ENCODE results near the gene CPLX1. TPM values are rescaled to one million over a fixed set of nuclear protein-coding genes. Genes with fewer than 3 reads are reported as not detected.

CPLX1 gene
- total RNA-seq, 5 donors from 2014 or later (not counting 1 experiment from before 2014, with no cell fraction given): 0.73 to 2.6 (median 1.2) TPM

DNA sequence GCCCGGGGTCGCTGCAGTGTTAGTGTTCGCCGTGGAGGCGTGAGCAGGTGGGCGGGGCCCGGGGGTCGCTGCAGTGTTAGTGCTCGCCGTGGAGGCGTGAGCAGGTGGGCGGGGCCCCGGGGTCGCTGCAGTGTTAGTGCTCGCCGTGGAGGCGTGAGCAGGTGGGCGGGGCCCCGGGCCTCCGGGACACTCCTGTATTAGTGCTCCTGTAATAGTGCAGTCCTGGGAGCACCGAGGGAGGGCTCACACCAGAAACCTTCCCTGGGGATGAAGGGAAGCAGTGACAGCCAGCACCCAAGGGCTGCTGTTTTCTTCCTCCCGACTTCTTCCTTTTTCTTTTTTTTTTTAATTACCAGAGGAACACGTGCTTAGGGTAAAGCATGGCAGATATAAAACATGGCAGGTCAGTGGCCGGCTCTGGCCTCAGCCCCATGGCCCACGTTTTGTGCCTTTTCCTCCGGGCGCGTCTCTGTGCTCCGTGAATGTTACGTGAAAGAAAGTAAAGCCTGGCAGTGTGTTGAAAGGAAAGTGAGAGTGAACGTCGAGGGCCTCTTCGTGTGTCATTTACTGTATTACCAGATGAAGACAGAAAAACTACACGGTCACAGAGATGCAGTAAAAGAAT is 78.3 kb downstream of the CPLX1 start:
- 97% methylated on average over 11 of the region's 34 CpGs for WGBS (ENCODE audit: insufficient coverage)
- CTCF ChIA-PET: no interaction called here

DNA sequence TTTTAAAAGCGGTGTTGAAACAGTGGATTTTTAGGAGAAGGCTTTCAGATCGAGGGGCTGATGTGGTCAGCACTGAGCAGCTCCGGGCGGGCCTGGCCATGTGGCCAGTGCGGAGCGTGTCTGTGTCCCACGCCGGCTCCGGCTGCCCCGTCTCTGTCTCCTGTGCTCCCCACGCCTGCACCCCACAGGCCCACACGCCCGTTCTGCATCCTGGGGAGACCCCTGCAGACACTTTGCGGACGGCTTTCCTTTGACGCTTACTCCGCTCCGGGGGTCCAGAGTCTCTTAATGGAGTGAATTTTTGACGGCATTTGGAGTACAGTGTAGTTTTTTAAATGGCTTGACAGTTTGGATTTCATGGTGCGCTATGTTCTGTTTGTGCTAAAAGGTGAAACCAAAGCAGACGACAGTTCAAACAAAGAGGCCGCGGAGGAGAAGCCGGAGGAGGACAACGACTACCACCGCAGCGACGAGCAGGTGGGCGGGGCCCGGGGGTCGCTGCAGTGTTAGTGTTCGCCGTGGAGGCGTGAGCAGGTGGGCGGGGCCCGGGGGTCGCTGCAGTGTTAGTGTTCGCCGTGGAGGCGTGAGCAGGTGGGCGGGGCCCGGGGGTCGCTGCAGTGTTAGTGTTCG is 81.6 kb downstream of the CPLX1 start:
- no peak overlapping the region for H3K4me3 ChIP-seq (ENCODE audit: control insufficient read depth in 1 of 2, extremely low read depth in 1 of 2, low read length in 1 of 2)
- no peaks in the 10 kb centered on the region for H3K27me3 ChIP-seq (replicated peaks in 1 of 2; ENCODE audit: control insufficient read depth in 2 of 2, extremely low read depth in 1 of 2, insufficient read depth in 2 of 2, low read length in 1 of 2)
- POLR2A ChIA-PET: no interaction called here
- H3K4me1 ChIP-seq (ENCODE audit: control insufficient read depth in 1 of 2, extremely low read depth in 1 of 2, insufficient read depth in 2 of 2, low read length in 2 of 2): peaks cover 0 to 4% of the 10 kb centered on the region in 2 experiments
- H3K9me3 ChIP-seq: no peaks in the 10 kb centered on the region
- Mint-ChIP-seq H3K27me3 (no peaks in the 10 kb centered on the region), H3K36me3 (peaks cover 18% of the 10 kb centered on the region), H3K27ac (no peak overlapping the region), H3K4me3 (no peak overlapping the region), H3K9me3 (no peaks in the 10 kb centered on the region), H3K4me1 (peaks cover 0 to 6% (median 3%) of the 10 kb centered on the region in 3 donors)
- peaks cover 3 to 7% of the 10 kb centered on the region in 2 donors for H3K36me3 ChIP-seq (ENCODE audit: control insufficient read depth in 2 of 2, extremely low read depth in 1 of 2, insufficient read depth in 1 of 2, low read length in 1 of 2)
- no peak overlapping the region for H3K27ac ChIP-seq (ENCODE audit: low read length)
- WGBS (ENCODE audit: insufficient coverage): 97% methylated on average over 22 of the region's 44 CpGs
- ATAC-seq (replicated peaks in 1 of 4) (no peak), DNase-seq (no peak)
- CTCF ChIA-PET: no interaction called here

More for the DNA sequence above, 78.3 kb downstream of the CPLX1 start:
- no peak for ATAC-seq (replicated peaks in 1 of 4)
- Histone ChIP-seq H3K36me3 (ENCODE audit: control insufficient read depth in 2 of 2, extremely low read depth in 1 of 2, insufficient read depth in 1 of 2, low read length in 1 of 2) (peaks cover 0 to 15% of the 10 kb centered on the region in 2 donors), H3K4me3 (ENCODE audit: control insufficient read depth in 1 of 2, extremely low read depth in 1 of 2, low read length in 1 of 2) (no peak overlapping the region), H3K9me3 (no peaks in the 10 kb centered on the region), H3K27ac (ENCODE audit: low read length) (no peak overlapping the region), H3K27me3 (replicated peaks in 1 of 2; ENCODE audit: control insufficient read depth in 2 of 2, extremely low read depth in 1 of 2, insufficient read depth in 2 of 2, low read length in 1 of 2) (no peaks in the 10 kb centered on the region), H3K4me1 (ENCODE audit: control insufficient read depth in 1 of 2, extremely low read depth in 1 of 2, insufficient read depth in 2 of 2, low read length in 2 of 2) (peaks cover 0 to 2% of the 10 kb centered on the region in 2 experiments)
- Mint-ChIP-seq H3K4me3 (no peak overlapping the region), H3K27ac (no peak overlapping the region), H3K27me3 (no peaks in the 10 kb centered on the region), H3K4me1 (peaks cover 3 to 7% (median 3%) of the 10 kb centered on the region in 3 donors), H3K9me3 (no peaks in the 10 kb centered on the region), H3K36me3 (peaks cover 28% of the 10 kb centered on the region)
- no peak for DNase-seq
- POLR2A ChIA-PET: no interaction called here

DNA sequence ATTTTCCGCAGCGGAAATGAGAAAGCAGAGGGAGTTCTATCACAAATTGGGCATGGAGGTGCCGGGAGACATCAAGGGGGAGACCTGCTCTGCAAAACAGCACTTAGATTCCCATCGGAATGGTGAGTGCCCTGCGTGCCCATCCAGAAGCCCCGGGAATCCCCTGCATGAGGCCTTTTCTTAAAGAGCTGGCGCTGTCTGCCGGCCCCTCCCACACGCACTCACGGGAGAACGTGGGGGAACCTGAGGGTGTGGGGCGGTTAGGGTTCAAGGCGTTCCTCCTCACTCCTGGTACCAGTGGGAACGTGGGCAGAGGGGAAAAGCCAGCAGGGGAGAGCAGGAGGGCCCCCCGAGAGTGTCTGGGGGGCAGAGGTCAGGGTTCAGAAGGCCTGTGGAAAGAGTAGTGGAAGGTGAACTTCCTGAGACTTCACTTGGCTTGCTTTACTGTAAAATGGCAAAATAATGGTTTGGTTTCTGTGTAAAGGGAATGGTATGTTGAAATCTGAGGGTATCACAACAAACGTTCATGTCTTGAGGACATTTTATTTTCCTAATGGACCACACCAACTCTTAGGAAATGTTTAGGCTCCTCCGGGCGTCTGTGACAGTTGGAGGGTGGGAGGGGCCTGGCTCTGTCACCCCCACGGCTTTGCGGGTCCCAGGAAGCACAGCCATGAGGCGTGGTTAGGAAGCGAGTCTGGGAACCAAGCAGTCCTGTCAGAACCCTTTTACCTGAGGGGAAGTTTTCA is 82.3 kb downstream of the CPLX1 start:
- H3K27ac Mint-ChIP-seq: no peak overlapping the region

DNA sequence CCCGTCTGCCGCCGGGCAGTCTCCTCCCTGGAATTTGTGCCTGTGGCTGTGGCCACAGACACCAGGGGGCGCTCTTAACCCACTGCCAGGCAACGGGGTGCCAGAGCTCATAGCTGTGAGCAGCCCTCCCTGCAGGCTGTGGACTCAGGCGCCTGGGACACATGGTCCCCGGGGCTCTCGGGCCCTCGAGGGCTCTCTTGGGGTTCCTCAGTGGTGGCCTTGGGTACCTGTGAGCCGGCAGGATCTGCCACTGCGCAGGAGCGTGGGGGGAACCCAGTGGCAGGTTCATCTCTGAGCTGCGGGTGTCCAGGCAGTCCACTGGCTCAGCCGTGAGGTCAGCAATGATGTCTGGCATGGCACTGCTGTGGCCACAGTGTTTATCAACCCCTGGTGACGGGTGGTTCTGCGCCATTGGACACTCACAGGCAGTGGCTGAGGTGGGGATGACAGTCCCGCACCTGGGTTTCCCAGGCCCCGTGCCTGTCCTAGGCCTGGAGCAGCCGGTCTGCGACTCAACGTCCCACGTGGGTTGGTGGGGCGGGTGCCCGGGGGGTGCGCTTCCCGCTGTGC is 83.1 kb downstream of the CPLX1 start:
- Histone ChIP-seq H3K4me3 (ENCODE audit: control insufficient read depth in 1 of 2, extremely low read depth in 1 of 2, low read length in 1 of 2) (no peak overlapping the region), H3K9me3 (no peaks in the 10 kb centered on the region), H3K36me3 (ENCODE audit: control insufficient read depth in 2 of 2, extremely low read depth in 1 of 2, insufficient read depth in 1 of 2, low read length in 1 of 2) (peaks cover 4 to 9% of the 10 kb centered on the region in 2 donors), H3K4me1 (ENCODE audit: control insufficient read depth in 1 of 2, extremely low read depth in 1 of 2, insufficient read depth in 2 of 2, low read length in 2 of 2) (peaks cover 0 to 4% of the 10 kb centered on the region in 2 experiments), H3K27me3 (replicated peaks in 1 of 2; ENCODE audit: control insufficient read depth in 2 of 2, extremely low read depth in 1 of 2, insufficient read depth in 2 of 2, low read length in 1 of 2) (no peaks in the 10 kb centered on the region), H3K27ac (ENCODE audit: low read length) (no peak overlapping the region)
- WGBS (ENCODE audit: insufficient coverage): 60% methylated on average over 19 of the region's 26 CpGs
- Mint-ChIP-seq H3K4me1 (peaks cover 0 to 6% (median 1%) of the 10 kb centered on the region in 3 donors), H3K27me3 (no peaks in the 10 kb centered on the region), H3K27ac (no peak overlapping the region), H3K9me3 (no peaks in the 10 kb centered on the region), H3K36me3 (peaks cover 12% of the 10 kb centered on the region), H3K4me3 (no peak overlapping the region)
- CTCF ChIA-PET: interaction anchor here (0.6 to 1.6 kb wide), 2 partner anchors 34 to 244 kb away, joined by 3 to 18 read pairs; partner anchors contain the start of gene IDUA (in 1 of the 2)
- ATAC-seq (replicated peaks in 1 of 4): peak; percentile 79 to 89 (median 87)
- DNase-seq: peak; percentile 44 to 84 (median 68)
- POLR2A ChIA-PET: no interaction called here

More for the DNA sequence above, 82.3 kb downstream of the CPLX1 start:
- H3K36me3 Mint-ChIP-seq: peaks cover 15% of the 10 kb centered on the region
- Histone ChIP-seq H3K27ac (ENCODE audit: low read length) (no peak overlapping the region), H3K4me3 (ENCODE audit: control insufficient read depth in 1 of 2, extremely low read depth in 1 of 2, low read length in 1 of 2) (no peak overlapping the region), H3K4me1 (ENCODE audit: control insufficient read depth in 1 of 2, extremely low read depth in 1 of 2, insufficient read depth in 2 of 2, low read length in 2 of 2) (peaks cover 0 to 4% of the 10 kb centered on the region in 2 experiments), H3K9me3 (no peaks in the 10 kb centered on the region), H3K36me3 (ENCODE audit: control insufficient read depth in 2 of 2, extremely low read depth in 1 of 2, insufficient read depth in 1 of 2, low read length in 1 of 2) (peaks cover 4 to 7% of the 10 kb centered on the region in 2 donors), H3K27me3 (replicated peaks in 1 of 2; ENCODE audit: control insufficient read depth in 2 of 2, extremely low read depth in 1 of 2, insufficient read depth in 2 of 2, low read length in 1 of 2) (no peaks in the 10 kb centered on the region)
- ChIA-PET POLR2A (no interaction called here), CTCF (interaction anchor here in 1 of 2 donors (1.6 kb wide), 1 partner anchor 243 kb away, joined by 18 read pairs; the partner anchor contains the start of gene IDUA)
- H3K4me1 Mint-ChIP-seq: peaks cover 0 to 6% (median 3%) of the 10 kb centered on the region in 3 donors
- H3K4me3 Mint-ChIP-seq: no peak overlapping the region
- no peak for DNase-seq
- no peaks in the 10 kb centered on the region for H3K27me3 Mint-ChIP-seq
- no peaks in the 10 kb centered on the region for H3K9me3 Mint-ChIP-seq
- WGBS (ENCODE audit: insufficient coverage): 84% methylated on average over 17 of the region's 22 CpGs
- peak in 1 of 4 experiments; percentile 20 for ATAC-seq (replicated peaks in 1 of 4)

DNA sequence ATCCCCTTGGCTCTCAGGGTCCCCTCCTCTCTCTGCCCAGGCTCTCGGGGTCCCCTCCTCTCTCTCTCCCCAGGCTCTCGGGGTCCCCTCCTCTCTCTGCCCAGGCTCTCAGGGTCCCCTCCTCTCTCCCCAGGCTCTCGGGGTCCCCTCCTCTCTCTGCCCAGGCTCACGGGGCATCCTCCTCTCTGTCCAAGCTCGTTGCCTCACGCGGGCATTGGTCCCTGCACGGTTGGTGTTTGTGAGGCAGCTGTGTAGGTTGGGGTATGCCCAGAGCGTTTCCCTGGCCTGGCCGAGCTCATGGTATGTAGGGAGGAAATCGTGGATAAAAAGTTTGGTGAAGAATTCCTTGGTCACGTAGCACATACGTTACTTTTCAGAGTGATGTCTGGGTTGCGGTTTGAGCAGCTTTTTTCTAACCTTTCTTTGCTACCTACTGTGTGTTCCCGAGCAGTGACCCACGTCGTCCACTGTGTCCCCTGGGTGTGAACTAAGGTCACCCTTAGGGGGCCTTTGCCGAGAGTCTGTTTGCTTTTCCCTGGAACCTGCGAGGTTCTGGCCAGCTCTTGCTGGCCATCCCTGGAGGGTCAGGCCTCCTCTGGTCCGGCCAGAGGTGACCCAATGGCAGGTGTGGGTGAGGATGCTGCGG is 83.7 kb downstream of the CPLX1 start:
- ATAC-seq (replicated peaks in 1 of 4): peak in 3 of 4 experiments; percentile 13 to 38 (median 22)
- 66% methylated on average over 12 of the region's 21 CpGs for WGBS (ENCODE audit: insufficient coverage)
- peaks cover 6 to 15% of the 10 kb centered on the region in 2 donors for H3K36me3 ChIP-seq (ENCODE audit: control insufficient read depth in 2 of 2, extremely low read depth in 1 of 2, insufficient read depth in 1 of 2, low read length in 1 of 2)

More for the DNA sequence above, 83.7 kb downstream of the CPLX1 start:
- Histone ChIP-seq H3K27me3 (replicated peaks in 1 of 2; ENCODE audit: control insufficient read depth in 2 of 2, extremely low read depth in 1 of 2, insufficient read depth in 2 of 2, low read length in 1 of 2) (no peaks in the 10 kb centered on the region), H3K4me1 (ENCODE audit: control insufficient read depth in 1 of 2, extremely low read depth in 1 of 2, insufficient read depth in 2 of 2, low read length in 2 of 2) (peaks cover 0 to 4% of the 10 kb centered on the region in 2 experiments), H3K4me3 (ENCODE audit: control insufficient read depth in 1 of 2, extremely low read depth in 1 of 2, low read length in 1 of 2) (no peak overlapping the region), H3K27ac (ENCODE audit: low read length) (no peak overlapping the region), H3K9me3 (no peaks in the 10 kb centered on the region)
- Mint-ChIP-seq H3K36me3 (peaks cover 17% of the 10 kb centered on the region), H3K4me1 (peaks cover 0 to 6% (median 0%) of the 10 kb centered on the region in 3 donors), H3K9me3 (no peaks in the 10 kb centered on the region), H3K27me3 (no peaks in the 10 kb centered on the region), H3K27ac (no peak overlapping the region), H3K4me3 (no peak overlapping the region)
- no peak for DNase-seq
- CTCF ChIA-PET: interaction anchor here (0.6 to 1.6 kb wide), 3 partner anchors 26 to 245 kb away, joined by 3 to 18 read pairs (median 5); partner anchors contain the start of gene IDUA (in 1 of the 2)
- POLR2A ChIA-PET: no interaction called here

Data from T-cell (primary cell).